GOT3 (cell line): ENCODE measurements around the gene PPP1R10.

Source experiments
- DNase-seq: peaks from one replicate; lab custom pipeline; 2025; ENCODE audit warnings: mixed read lengths; lab: John Stamatoyannopoulos, UW

Gene PPP1R10

GRCh38 chr6:30556066-30556905 lies 60.8 kb downstream of the PPP1R10 start, which contains the start of gene GNL1:
Gene GNL1 (minus strand): TSS chr6:30556489. CDS start chr6:30556203, 286 bp downstream.
- DNase-seq, result peak; percentile 78

- DNase-seq, result no peak
These were observed 61.3 kb downstream of the PPP1R10 start for GRCh38 chr6:30555816-30556065.

GRCh38 chr6:30554962-30555815 lies 61.9 kb downstream of the PPP1R10 start:
- no peak for DNase-seq

- DNase-seq, result no peak
These were observed 62.6 kb downstream of the PPP1R10 start for GRCh38 chr6:30554404-30554803.
